WTC11 (cell line): ENCODE measurements around the gene CRY2. TPM values are rescaled to one million over a fixed set of nuclear protein-coding genes. Genes with fewer than 3 reads are reported as not detected.
A peak's percentile ranks its signal among the peaks of the same experiment; 100 is the strongest.

Experiments used
- AR ChIP-seq: fragments of 250-450 bp; sonication (Bioruptor Pico); IDR thresholded peaks from 2 replicates; pipeline ENCODE4 v1.9.0; 2021; ENCODE audit warnings: mild to moderate bottlenecking
- ARID4B ChIP-seq: sonication (generic); formaldehyde crosslinking; IDR thresholded peaks from 2 replicates; pipeline ENCODE4 v1.8.0; 2023; ENCODE audit warnings: missing genetic modification reagents, mild to moderate bottlenecking, borderline replicate concordance
- CBFB ChIP-seq: sonication (generic); formaldehyde crosslinking; IDR thresholded peaks from 2 replicates; pipeline ENCODE4 v1.8.1; 2022; ENCODE audit warnings: mild to moderate bottlenecking, low read depth, missing genetic modification reagents
- CREM ChIP-seq: sonication (generic); formaldehyde crosslinking; IDR thresholded peaks from 2 replicates; pipeline ENCODE4 v1.8.1; 2022; ENCODE audit warnings: mild to moderate bottlenecking, missing genetic modification reagents, moderate library complexity
- ESRRA ChIP-seq: sonication (generic); formaldehyde crosslinking; IDR thresholded peaks from 2 replicates; pipeline ENCODE4 v1.8.1; 2022; ENCODE audit warnings: mild to moderate bottlenecking, missing genetic modification reagents, borderline replicate concordance
- ETV6 ChIP-seq: sonication (generic); formaldehyde crosslinking; IDR thresholded peaks from 2 replicates; pipeline ENCODE4 v1.8.1; 2022; ENCODE audit warnings: mild to moderate bottlenecking, missing genetic modification reagents
- KAT7 ChIP-seq: sonication (generic); formaldehyde crosslinking; IDR thresholded peaks from 2 replicates; pipeline ENCODE4 v1.8.1; 2023; ENCODE audit warnings: missing genetic modification reagents, mild to moderate bottlenecking, borderline replicate concordance
- MXD4 ChIP-seq: fragments of 250-450 bp; sonication (Bioruptor Pico); IDR thresholded peaks from 2 replicates; pipeline ENCODE4 v1.8.0; 2021; ENCODE audit warnings: mild to moderate bottlenecking, moderate library complexity, borderline replicate concordance
- NFE2L1 ChIP-seq: sonication (generic); formaldehyde crosslinking; IDR thresholded peaks from 2 replicates; pipeline ENCODE4 v1.8.1; 2023; ENCODE audit warnings: missing genetic modification reagents
- NR1H2 ChIP-seq: sonication (generic); formaldehyde crosslinking; IDR thresholded peaks from 2 replicates; pipeline ENCODE4 v1.9.0; 2021; ENCODE audit warnings: mild to moderate bottlenecking, moderate library complexity, missing genetic modification reagents
- OVOL2 ChIP-seq: fragments of 250-450 bp; sonication (Bioruptor Pico); IDR thresholded peaks from 2 replicates; pipeline ENCODE4 v1.9.0; 2021; ENCODE audit warnings: mild to moderate bottlenecking, borderline replicate concordance
- PRDM15 ChIP-seq: sonication (generic); formaldehyde crosslinking; IDR thresholded peaks from 2 replicates; pipeline ENCODE4 v1.8.0; 2022; ENCODE audit warnings: missing genetic modification reagents
- RORB ChIP-seq: fragments of 250-450 bp; sonication (Bioruptor Pico); IDR thresholded peaks from 2 replicates; pipeline ENCODE4 v1.9.0; 2021; ENCODE audit warnings: mild to moderate bottlenecking
- SOX15 ChIP-seq: fragments of 250-450 bp; sonication (Bioruptor Pico); IDR thresholded peaks from 2 replicates; pipeline ENCODE4 v1.9.0; 2021; ENCODE audit warnings: mild to moderate bottlenecking
- SP1 ChIP-seq: sonication (generic); formaldehyde crosslinking; conservative IDR thresholded peaks from 2 replicates; pipeline ENCODE4 v1.8.1; 2022; ENCODE audit warnings: missing genetic modification reagents
- STAT6 ChIP-seq: sonication (generic); formaldehyde crosslinking; conservative IDR thresholded peaks from 2 replicates; pipeline ENCODE4 v1.8.1; 2023; ENCODE audit warnings: mild to moderate bottlenecking, low read depth, missing genetic modification reagents, moderate library complexity
- USF1 ChIP-seq: sonication (generic); formaldehyde crosslinking; IDR thresholded peaks from 2 replicates; pipeline ENCODE4 v1.8.0; 2022; ENCODE audit warnings: mild to moderate bottlenecking, missing genetic modification reagents
- ZNF232 ChIP-seq: sonication (generic); formaldehyde crosslinking; IDR thresholded peaks from 2 replicates; pipeline ENCODE4 v1.8.0; 2022; ENCODE audit warnings: mild to moderate bottlenecking, missing genetic modification reagents
- ZNF423 ChIP-seq: fragments of 250-450 bp; sonication (Bioruptor Pico); IDR thresholded peaks from 2 replicates; pipeline ENCODE4 v2.1.2; 2022; ENCODE audit warnings: mild to moderate bottlenecking, moderate library complexity
- ZNF532 ChIP-seq: fragments of 250-450 bp; sonication (Bioruptor Pico); IDR thresholded peaks from 2 replicates; pipeline ENCODE4 v1.9.0; 2021; ENCODE audit warnings: mild to moderate bottlenecking, borderline replicate concordance
- total RNA-seq: library from RNA; stranded (reverse); gene quantifications from 3 replicates; pipeline ENCODE4 v1.2.3, GENCODE V29; 2021

The CRY2 gene
- total RNA-seq, 1 experiment from 2014 or later: 18.3 TPM

- no peak for TF ChIP-seq PRDM15
- no peak for TF ChIP-seq NR1H2 (CRISPR knock-in tag)
- TF ChIP-seq CBFB (CRISPR knock-in tag): no peak
- TF ChIP-seq SP1: peak; percentile 77
- TF ChIP-seq USF1 (CRISPR knock-in tag): no peak
- TF ChIP-seq ZNF532 (CRISPR knock-in tag): no peak
- no peak for TF ChIP-seq STAT6 (CRISPR knock-in tag)
- no peak for TF ChIP-seq NFE2L1 (CRISPR knock-in tag)
- TF ChIP-seq RORB (CRISPR knock-in tag): no peak
- 0 out of 2 replicates have a peak, but pooled peaks have one; percentile 56 for TF ChIP-seq ZNF232 (CRISPR knock-in tag)
- TF ChIP-seq KAT7 (CRISPR knock-in tag): 0 out of 2 replicates have a peak, but pooled peaks have one; percentile 12
- no peak for TF ChIP-seq ZNF423 (CRISPR knock-in tag)
- no peak for TF ChIP-seq MXD4 (CRISPR knock-in tag)
- no peak for TF ChIP-seq AR (CRISPR knock-in tag)
- TF ChIP-seq ETV6 (CRISPR knock-in tag): 0 out of 2 replicates have a peak, but pooled peaks have one; percentile 28
- peak; percentile 70; the same call in 1 of the 2 replicates for TF ChIP-seq ARID4B (CRISPR knock-in tag)
- TF ChIP-seq ESRRA (CRISPR knock-in tag): no peak
- 0 out of 2 replicates have a peak, but pooled peaks have one; percentile 27 for TF ChIP-seq CREM (CRISPR knock-in tag)
- TF ChIP-seq SOX15: no peak
- no peak for TF ChIP-seq OVOL2
These were observed 70.5 kb downstream of the CRY2 start, which contains the start of gene PEX16 (continued) for GRCh38 chr11:45917623-45918330.
